ENCODE data around the gene MDGA2. TPM values are rescaled to one million over a fixed set of nuclear protein-coding genes. Genes with fewer than 3 reads are reported as not detected.

The MDGA2 gene
- total RNA-seq, 1 experiment from 2014 or later: not detected

DNA sequence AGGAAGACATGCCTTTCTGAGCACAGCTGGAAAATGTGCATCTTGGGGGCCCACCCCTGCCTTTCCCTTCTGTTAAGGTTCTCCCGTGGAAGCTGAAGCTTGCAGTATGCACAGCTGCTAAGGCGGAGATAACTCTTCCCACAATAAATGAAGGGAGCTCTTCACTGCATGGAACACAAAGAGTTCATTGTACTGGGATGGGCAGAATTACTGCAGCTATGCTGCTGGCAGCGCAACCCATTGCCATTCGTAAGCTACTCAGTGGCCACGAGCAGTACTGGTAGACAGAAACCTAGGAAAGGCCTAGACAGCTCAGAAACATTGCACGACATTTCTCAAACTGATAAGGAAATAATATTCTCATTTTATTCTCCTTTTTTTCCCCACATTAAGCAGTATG lies 310.2 kb downstream of the MDGA2 start:
- no TSS peak for BruUV-seq (replicated peaks)
- RAD21 ChIA-PET (ENCODE audit: low non-redundant PET in 1 of 2, low total read pairs in 2 of 2, uncharacterized antibody in 2 of 2, unreplicated experiment in 2 of 2): no interaction called here
- intact Hi-C loops (cut with micrococcal nuclease): no loop called here
- CTCF ChIA-PET: no interaction called here
- Histone ChIP-seq H3K9ac (ENCODE audit: low read length) (no peak overlapping the region), H4K20me1 (ENCODE audit: insufficient read depth) (no peaks in the 10 kb centered on the region; the same call in 1 of the 2 replicates), H3K27ac (ENCODE audit: low read depth, low read length) (no peak overlapping the region), H2AFZ (ENCODE audit: low read depth, low read length, poor library complexity, severe bottlenecking) (no peak overlapping the region), H3K79me2 (ENCODE audit: insufficient read depth, low read length) (no peaks in the 10 kb centered on the region), H3K27me3 (ENCODE audit: insufficient read depth, low read length) (no peaks in the 10 kb centered on the region), H3K4me1 (ENCODE audit: control insufficient read depth in 1 of 2, insufficient read depth in 2 of 2, low read length in 2 of 2) (no peaks in the 10 kb centered on the region), H3K4me2 (ENCODE audit: low read length) (no peak overlapping the region), H3K4me3 (replicated peaks in 1 of 2; ENCODE audit: low read depth in 1 of 2, low read length in 2 of 2) (no peak overlapping the region), H3K9me3 (ENCODE audit: control insufficient read depth in 1 of 2, insufficient read depth in 1 of 2, low read depth in 1 of 2, low read length in 2 of 2) (no peaks in the 10 kb centered on the region), H3K36me3 (ENCODE audit: control insufficient read depth in 1 of 2, insufficient read depth in 2 of 2, low read length in 2 of 2) (no peaks in the 10 kb centered on the region), H3K9me2 (ENCODE audit: insufficient read depth) (no peaks in the 10 kb centered on the region)
- POLR2A ChIA-PET: no interaction called here
- TF ChIP-seq, protein P1, sequence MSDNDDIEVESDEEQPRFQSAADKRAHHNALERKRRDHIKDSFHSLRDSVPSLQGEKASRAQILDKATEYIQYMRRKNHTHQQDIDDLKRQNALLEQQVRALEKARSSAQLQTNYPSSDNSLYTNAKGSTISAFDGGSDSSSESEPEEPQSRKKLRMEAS (IDR thresholded peaks at IDR 0.05): no peak
- TF ChIP-seq EGR1 (IDR thresholded peaks at IDR 0.05; ENCODE audit: low read depth) (no peak), TCF7L2 (IDR thresholded peaks at IDR 0.05; ENCODE audit: borderline replicate concordance, extremely low read depth, insufficient read depth, insufficient read length) (no peak), ZNF274 (IDR thresholded peaks at IDR 0.05; ENCODE audit: low read depth, low read length) (no peak), SIN3A (IDR thresholded peaks at IDR 0.05; ENCODE audit: low read depth) (no peak), JUND (IDR thresholded peaks at IDR 0.05) (no peak), SP1 (IDR thresholded peaks at IDR 0.05; ENCODE audit: low read depth) (no peak), YY1 (IDR thresholded peaks at IDR 0.05; ENCODE audit: extremely low read depth, insufficient replicate concordance, low read depth, low read length) (no peak), CEBPB (IDR thresholded peaks at IDR 0.05; ENCODE audit: low read depth) (no peak), ELF1 (IDR thresholded peaks at IDR 0.05; ENCODE audit: borderline replicate concordance, low read depth) (no peak), RAD21 (IDR thresholded peaks at IDR 0.05; ENCODE audit: low read depth) (no peak), SRF (IDR thresholded peaks at IDR 0.05; ENCODE audit: low read depth) (no peak), POLR2AphosphoS5 (IDR thresholded peaks at IDR 0.05; ENCODE audit: low read depth, low read length) (no peak), EZH2phosphoT487 (IDR thresholded peaks at IDR 0.05; ENCODE audit: borderline replicate concordance) (no peak)
- TF ChIP-seq, protein P2, sequence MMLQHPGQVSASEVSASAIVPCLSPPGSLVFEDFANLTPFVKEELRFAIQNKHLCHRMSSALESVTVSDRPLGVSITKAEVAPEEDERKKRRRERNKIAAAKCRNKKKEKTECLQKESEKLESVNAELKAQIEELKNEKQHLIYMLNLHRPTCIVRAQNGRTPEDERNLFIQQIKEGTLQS (IDR thresholded peaks at IDR 0.05): no peak
- TF ChIP-seq, protein P3, sequence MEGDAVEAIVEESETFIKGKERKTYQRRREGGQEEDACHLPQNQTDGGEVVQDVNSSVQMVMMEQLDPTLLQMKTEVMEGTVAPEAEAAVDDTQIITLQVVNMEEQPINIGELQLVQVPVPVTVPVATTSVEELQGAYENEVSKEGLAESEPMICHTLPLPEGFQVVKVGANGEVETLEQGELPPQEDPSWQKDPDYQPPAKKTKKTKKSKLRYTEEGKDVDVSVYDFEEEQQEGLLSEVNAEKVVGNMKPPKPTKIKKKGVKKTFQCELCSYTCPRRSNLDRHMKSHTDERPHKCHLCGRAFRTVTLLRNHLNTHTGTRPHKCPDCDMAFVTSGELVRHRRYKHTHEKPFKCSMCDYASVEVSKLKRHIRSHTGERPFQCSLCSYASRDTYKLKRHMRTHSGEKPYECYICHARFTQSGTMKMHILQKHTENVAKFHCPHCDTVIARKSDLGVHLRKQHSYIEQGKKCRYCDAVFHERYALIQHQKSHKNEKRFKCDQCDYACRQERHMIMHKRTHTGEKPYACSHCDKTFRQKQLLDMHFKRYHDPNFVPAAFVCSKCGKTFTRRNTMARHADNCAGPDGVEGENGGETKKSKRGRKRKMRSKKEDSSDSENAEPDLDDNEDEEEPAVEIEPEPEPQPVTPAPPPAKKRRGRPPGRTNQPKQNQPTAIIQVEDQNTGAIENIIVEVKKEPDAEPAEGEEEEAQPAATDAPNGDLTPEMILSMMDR (IDR thresholded peaks at IDR 0.05 in 2 of 3, conservative IDR thresholded peaks at IDR 0.05 in 1 of 3; ENCODE audit: borderline replicate concordance in 1 of 3, insufficient read depth in 1 of 3, low read depth in 2 of 3, low read length in 2 of 3): no peak
- ATAC-seq (no peak), DNase-seq (ENCODE audit: low read depth, low spot score) (no peak)
